K562 (cell line): ENCODE results near the gene RHOBTB3. TPM values are rescaled to one million over a fixed set of nuclear protein-coding genes. Genes with fewer than 3 reads are reported as not detected.

Experiments
- DPF2 ChIP-seq: fragments of 450-650 bp; IDR thresholded peaks from 2 replicates; pipeline ENCODE4 v1.6.1; 2016
- E2F1 ChIP-seq: sonication (generic); formaldehyde crosslinking; IDR thresholded peaks from 2 replicates; pipeline ENCODE4 v1.8.1; 2023; ENCODE audit warnings: mild to moderate bottlenecking, missing genetic modification reagents, moderate library complexity
- FOXK2 ChIP-seq, 2 experiments: fragments of 450-650 bp; IDR thresholded peaks in 1 of 2; conservative IDR thresholded peaks in 1 of 2; 2 replicates each; pipeline ENCODE4 v1.6.1; 2016; ENCODE audit warnings: low read depth in 2 of 2, mild to moderate bottlenecking in 1 of 2
- FUS ChIP-seq: fragments of 200-400 bp; formaldehyde crosslinking; optimal IDR thresholded peaks from 2 replicates; pipeline ENCODE3; 2017; ENCODE audit warnings: low read depth, low read length
- GTF2E2 ChIP-seq: fragments of 200-800 bp; sonication (Bioruptor generic); IDR thresholded peaks from 2 replicates; pipeline ENCODE4 v1.6.1; 2016; ENCODE audit warnings: missing genetic modification characterization, missing compliant biosample characterization
- HNRNPLL ChIP-seq: fragments of 200-400 bp; formaldehyde crosslinking; IDR thresholded peaks from 2 replicates; pipeline ENCODE4 v1.6.1; 2017; ENCODE audit warnings: low read length, low read depth, mild to moderate bottlenecking; ENCODE audit not compliant: poor library complexity, severe bottlenecking
- KDM5B ChIP-seq: fragments of 200-600 bp; sonication (generic); IDR thresholded peaks from 2 replicates; pipeline ENCODE4 v1.6.1; 2012; ENCODE audit warnings: low read depth, mild to moderate bottlenecking, moderate library complexity, low read length, control low read depth, inconsistent platforms; ENCODE audit not compliant: insufficient replicate concordance
- MAFF ChIP-seq: IDR thresholded peaks from 2 replicates; pipeline ENCODE4 v1.6.1; 2012; ENCODE audit warnings: low read length, improper control_type of control experiment
- MCM3 ChIP-seq: fragments of 450-650 bp; IDR thresholded peaks from 2 replicates; pipeline ENCODE4 v1.6.1; 2016
- PCBP2 ChIP-seq: fragments of 200-400 bp; formaldehyde crosslinking; IDR thresholded peaks from 2 replicates; pipeline ENCODE4 v1.6.1; 2018; ENCODE audit warnings: low read length, low read depth, mild to moderate bottlenecking, moderate library complexity; ENCODE audit not compliant: poor library complexity, severe bottlenecking
- PPARD ChIP-seq: fragments of 250-450 bp; sonication (Bioruptor Pico); IDR thresholded peaks from 2 replicates; pipeline ENCODE4 v1.8.0; 2022; ENCODE audit warnings: inconsistent platforms, mild to moderate bottlenecking, moderate library complexity
- SREBF2 ChIP-seq: sonication (generic); formaldehyde crosslinking; IDR thresholded peaks from 2 replicates; pipeline ENCODE4 v1.4.0; 2020; ENCODE audit warnings: mild to moderate bottlenecking, missing genetic modification reagents
- TAF9B ChIP-seq: fragments of 450-650 bp; IDR thresholded peaks from 2 replicates; pipeline ENCODE4 v1.6.1; 2018; ENCODE audit warnings: mild to moderate bottlenecking; ENCODE audit not compliant: partially characterized antibody
- ZEB2 ChIP-seq: fragments of 450-650 bp; IDR thresholded peaks from 2 replicates; pipeline ENCODE4 v1.6.1; 2016
- ZNF511 ChIP-seq: sonication (generic); formaldehyde crosslinking; IDR thresholded peaks from 2 replicates; pipeline ENCODE4 v1.8.0; 2022; ENCODE audit warnings: mild to moderate bottlenecking, missing genetic modification reagents
- ZNF75A ChIP-seq: fragments of 450-650 bp; formaldehyde crosslinking; IDR thresholded peaks from 2 replicates; pipeline ENCODE4 v1.4.0; 2020; ENCODE audit warnings: mild to moderate bottlenecking
- ZNF76 ChIP-seq: fragments of 250-450 bp; sonication (Bioruptor Pico); IDR thresholded peaks from 2 replicates; pipeline ENCODE4 v1.4.0; 2020; ENCODE audit warnings: mild to moderate bottlenecking, moderate library complexity, borderline replicate concordance
- ZNF780A ChIP-seq: fragments of 250-450 bp; sonication (Bioruptor Pico); IDR thresholded peaks from 2 replicates; pipeline ENCODE4 v1.5.0; 2021; ENCODE audit warnings: mild to moderate bottlenecking
- polyA plus RNA-seq, 8 experiments: library from polyadenylated mRNA; depleted of rRNA in 4 of 8; stranded (reverse) in 5 of 8; unstranded in 3 of 8; fragments of >200 nt; fragmentation: Nextera tagmentation in 2 of 8; fragmentation: Illumina TruSeq in 1 of 8; extraction: Ambion mirVana in 2 of 8; extraction: Trizol in 1 of 8; gene quantifications; 2 replicates each; pipeline versions ENCODE4 v1.2.1 to v1.2.3, GENCODE V29; 2011 to 2014; ENCODE audit warnings: inconsistent platforms in 1 of 8, missing spikeins in 1 of 8
- total RNA-seq, 7 experiments: library from RNA; depleted of rRNA in 6 of 7; stranded (reverse); fragments of >200 nt in 6 of 7; fragmentation: Illumina TruSeq in 2 of 7; extraction: Trizol in 2 of 7; gene quantifications; 2 replicates each; pipeline versions ENCODE4 v1.2.1 to v1.2.3, GENCODE V29; 2011 to 2021; ENCODE audit warnings: low replicate concordance in 1 of 7
- TF ChIP-seq, protein P1 (sequence below), 2 experiments: fragments of 450-650 bp; IDR thresholded peaks; 2 replicates each; pipeline ENCODE4 v1.6.1; 2018; ENCODE audit warnings: mild to moderate bottlenecking in 2 of 2, low read depth in 1 of 2; ENCODE audit not compliant: partially characterized antibody in 2 of 2
- TF ChIP-seq, protein P2 (sequence below): sonication (generic); formaldehyde crosslinking; IDR thresholded peaks from 2 replicates; pipeline ENCODE4 v1.8.1; 2023; ENCODE audit warnings: mild to moderate bottlenecking, missing genetic modification reagents

Gene RHOBTB3
- total and polyA plus RNA-seq, 9 of the 15 experiments (the other 6 are each of a cell fraction or from before 2014, with no cell fraction given), result 39.7 to 143 (median 115) TPM

GRCh38 chr5:95709967-95710650 lies 21.0 kb upstream of the RHOBTB3 start (continued):
- TF ChIP-seq KDM5B (no peak), MAFF (peak; percentile 15; the same call in 1 of the 2 replicates), HNRNPLL (no peak), DPF2 (no peak), ZEB2 (peak; percentile 51; the same call in 1 of the 2 replicates), E2F1 (CRISPR knock-in tag) (no peak), SREBF2 (CRISPR knock-in tag) (no peak), ZNF75A (no peak), ZNF511 (CRISPR knock-in tag) (no peak), FOXK2 (conservative IDR thresholded peaks at IDR 0.05 in 1 of 2, IDR thresholded peaks at IDR 0.05 in 1 of 2; ENCODE audit: low read depth in 2 of 2) (peak; percentile 71 to 85), ZNF780A (CRISPR knock-in tag) (no peak), PPARD (no peak), MCM3 (no peak), GTF2E2 (tag) (no peak), FUS (no peak), TAF9B (peak; percentile 48), ZNF76 (CRISPR knock-in tag) (no peak), PCBP2 (no peak)
- TF ChIP-seq, protein P1, sequence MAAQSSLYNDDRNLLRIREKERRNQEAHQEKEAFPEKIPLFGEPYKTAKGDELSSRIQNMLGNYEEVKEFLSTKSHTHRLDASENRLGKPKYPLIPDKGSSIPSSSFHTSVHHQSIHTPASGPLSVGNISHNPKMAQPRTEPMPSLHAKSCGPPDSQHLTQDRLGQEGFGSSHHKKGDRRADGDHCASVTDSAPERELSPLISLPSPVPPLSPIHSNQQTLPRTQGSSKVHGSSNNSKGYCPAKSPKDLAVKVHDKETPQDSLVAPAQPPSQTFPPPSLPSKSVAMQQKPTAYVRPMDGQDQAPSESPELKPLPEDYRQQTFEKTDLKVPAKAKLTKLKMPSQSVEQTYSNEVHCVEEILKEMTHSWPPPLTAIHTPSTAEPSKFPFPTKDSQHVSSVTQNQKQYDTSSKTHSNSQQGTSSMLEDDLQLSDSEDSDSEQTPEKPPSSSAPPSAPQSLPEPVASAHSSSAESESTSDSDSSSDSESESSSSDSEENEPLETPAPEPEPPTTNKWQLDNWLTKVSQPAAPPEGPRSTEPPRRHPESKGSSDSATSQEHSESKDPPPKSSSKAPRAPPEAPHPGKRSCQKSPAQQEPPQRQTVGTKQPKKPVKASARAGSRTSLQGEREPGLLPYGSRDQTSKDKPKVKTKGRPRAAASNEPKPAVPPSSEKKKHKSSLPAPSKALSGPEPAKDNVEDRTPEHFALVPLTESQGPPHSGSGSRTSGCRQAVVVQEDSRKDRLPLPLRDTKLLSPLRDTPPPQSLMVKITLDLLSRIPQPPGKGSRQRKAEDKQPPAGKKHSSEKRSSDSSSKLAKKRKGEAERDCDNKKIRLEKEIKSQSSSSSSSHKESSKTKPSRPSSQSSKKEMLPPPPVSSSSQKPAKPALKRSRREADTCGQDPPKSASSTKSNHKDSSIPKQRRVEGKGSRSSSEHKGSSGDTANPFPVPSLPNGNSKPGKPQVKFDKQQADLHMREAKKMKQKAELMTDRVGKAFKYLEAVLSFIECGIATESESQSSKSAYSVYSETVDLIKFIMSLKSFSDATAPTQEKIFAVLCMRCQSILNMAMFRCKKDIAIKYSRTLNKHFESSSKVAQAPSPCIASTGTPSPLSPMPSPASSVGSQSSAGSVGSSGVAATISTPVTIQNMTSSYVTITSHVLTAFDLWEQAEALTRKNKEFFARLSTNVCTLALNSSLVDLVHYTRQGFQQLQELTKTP (IDR thresholded peaks at IDR 0.05; ENCODE audit: low read depth in 1 of 2, partially characterized antibody in 2 of 2), result peak; percentile 15 to 20
- TF ChIP-seq, protein P2, sequence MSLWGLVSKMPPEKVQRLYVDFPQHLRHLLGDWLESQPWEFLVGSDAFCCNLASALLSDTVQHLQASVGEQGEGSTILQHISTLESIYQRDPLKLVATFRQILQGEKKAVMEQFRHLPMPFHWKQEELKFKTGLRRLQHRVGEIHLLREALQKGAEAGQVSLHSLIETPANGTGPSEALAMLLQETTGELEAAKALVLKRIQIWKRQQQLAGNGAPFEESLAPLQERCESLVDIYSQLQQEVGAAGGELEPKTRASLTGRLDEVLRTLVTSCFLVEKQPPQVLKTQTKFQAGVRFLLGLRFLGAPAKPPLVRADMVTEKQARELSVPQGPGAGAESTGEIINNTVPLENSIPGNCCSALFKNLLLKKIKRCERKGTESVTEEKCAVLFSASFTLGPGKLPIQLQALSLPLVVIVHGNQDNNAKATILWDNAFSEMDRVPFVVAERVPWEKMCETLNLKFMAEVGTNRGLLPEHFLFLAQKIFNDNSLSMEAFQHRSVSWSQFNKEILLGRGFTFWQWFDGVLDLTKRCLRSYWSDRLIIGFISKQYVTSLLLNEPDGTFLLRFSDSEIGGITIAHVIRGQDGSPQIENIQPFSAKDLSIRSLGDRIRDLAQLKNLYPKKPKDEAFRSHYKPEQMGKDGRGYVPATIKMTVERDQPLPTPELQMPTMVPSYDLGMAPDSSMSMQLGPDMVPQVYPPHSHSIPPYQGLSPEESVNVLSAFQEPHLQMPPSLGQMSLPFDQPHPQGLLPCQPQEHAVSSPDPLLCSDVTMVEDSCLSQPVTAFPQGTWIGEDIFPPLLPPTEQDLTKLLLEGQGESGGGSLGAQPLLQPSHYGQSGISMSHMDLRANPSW, result no peak
